NCI-H2029 (cell line): ENCODE data around the gene CLDN18.
A peak's percentile ranks its signal among the peaks of the same experiment; 100 is the strongest.

Experiments used
- DNase-seq: peaks from one replicate; lab custom pipeline; 2025; lab: John Stamatoyannopoulos, UW

Gene CLDN18

DNA sequence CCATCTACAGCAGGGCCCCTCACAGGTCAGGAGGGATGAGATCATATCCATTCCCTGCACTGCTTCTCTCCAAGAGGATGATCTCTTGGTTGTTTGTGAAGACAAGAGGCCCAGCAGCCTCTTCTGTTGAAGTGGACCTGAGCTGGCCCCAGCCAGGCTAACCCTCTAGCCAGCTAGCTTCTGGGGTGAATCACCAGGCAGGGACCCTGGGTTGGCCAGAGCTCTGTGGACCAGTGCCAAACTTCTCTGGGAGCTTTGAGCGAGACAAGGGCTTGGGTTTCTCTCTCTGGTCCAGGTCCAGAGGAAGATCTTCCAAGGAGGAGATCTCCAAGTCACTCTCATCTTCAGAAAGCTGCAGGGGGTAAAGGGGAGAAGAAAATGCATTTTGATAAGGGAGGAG is 52.7 kb downstream of the CLDN18 start:
- peak; percentile 12 for DNase-seq

DNA sequence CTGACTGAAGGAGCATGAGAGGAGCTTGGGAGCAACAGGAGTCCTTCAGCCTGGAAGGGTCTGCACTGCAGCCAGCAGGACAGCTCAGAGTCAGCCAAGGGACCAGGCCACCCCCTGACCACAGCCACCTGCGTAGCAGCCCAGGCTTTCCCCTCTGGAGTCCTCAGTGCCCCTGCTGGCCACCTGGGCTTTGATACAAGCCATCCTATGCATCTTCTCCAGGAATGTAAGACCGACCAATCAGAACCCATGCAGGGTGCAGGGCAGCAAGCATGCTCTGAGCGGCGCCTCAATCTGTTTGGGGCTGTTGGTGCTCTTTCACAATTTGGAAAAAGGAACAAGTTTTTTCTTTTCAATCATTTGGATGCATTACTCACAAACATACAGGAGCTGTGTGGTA is 53.5 kb downstream of the CLDN18 start:
- DNase-seq: no peak

DNA sequence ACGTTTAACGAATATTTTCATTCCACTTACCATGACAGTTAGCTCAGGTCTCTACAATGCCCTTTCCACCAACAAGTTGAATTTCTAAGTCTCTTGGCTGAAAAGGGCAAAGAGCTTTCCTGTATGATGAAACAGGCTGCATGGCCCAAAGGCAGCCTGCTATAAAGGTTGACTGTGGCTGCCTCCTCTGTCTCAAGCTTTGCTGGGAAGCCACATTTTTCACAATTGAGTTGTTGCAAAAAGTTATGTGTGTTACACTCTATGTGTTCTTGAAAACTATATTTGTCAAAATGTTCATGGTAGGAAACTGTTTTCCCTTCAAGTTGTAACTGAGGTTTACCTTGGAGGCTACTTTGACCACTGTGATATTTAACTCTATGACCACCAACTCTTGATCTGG is 56.0 kb downstream of the CLDN18 start:
- no peak for DNase-seq

DNA sequence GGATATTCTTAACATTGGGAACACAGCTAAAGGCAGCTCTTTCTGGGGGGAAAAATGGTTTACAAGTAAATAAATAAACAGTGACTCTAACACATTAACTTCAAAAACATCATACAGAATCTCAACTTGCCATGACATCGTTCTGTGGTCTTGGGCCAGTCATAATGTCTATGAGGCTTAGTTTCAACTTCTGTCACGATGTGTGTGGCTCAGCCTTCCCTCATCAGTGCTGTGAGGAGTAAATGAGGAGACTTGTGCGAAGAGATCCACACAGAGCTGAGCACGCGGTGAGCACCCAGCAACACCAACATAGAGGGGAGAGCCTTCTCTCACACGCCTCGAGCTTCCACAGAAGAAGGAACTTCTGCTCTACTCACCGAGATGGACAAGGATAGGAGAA is 56.4 kb downstream of the CLDN18 start:
- DNase-seq: no peak

DNA sequence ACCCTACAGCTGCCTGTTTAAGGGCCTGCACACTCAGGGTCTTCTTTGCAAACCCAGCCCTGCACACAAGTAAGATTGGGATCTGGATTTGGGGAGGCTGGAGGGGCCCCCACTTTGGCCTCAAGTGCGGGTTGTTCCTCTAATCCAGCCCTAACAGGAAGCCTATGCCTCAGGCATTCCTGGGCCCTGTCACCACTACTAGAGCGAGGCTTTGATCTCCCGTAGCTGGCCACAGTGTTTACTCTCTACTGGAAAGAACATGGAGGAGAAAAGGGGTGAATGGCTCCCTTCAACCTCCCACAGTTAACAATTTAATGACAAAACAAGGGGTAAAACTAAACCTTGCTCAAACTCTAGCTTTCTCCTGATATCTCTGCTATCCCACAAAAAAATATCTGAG is 57.0 kb downstream of the CLDN18 start:
- DNase-seq: no peak

DNA sequence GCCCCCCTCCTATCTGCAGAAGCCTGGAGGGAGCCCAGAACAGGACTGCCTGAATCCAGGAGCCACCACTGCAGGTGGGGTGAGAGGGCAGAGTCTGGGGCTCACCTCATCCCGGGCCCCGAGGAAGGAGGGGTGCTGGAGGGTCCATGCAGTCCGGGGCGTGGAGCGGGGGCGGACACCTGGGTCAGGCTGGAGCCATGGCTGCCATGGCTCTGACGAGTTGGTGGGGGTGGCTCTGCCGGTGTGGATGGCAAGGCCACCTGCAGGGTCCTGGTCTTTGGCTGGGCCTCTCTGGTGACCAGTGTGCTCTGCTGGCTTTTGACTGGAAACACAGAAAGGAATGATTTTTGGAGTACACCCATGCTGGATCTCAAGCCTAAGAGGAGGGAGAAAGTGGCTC is 58.1 kb downstream of the CLDN18 start:
- DNase-seq: no peak

DNA sequence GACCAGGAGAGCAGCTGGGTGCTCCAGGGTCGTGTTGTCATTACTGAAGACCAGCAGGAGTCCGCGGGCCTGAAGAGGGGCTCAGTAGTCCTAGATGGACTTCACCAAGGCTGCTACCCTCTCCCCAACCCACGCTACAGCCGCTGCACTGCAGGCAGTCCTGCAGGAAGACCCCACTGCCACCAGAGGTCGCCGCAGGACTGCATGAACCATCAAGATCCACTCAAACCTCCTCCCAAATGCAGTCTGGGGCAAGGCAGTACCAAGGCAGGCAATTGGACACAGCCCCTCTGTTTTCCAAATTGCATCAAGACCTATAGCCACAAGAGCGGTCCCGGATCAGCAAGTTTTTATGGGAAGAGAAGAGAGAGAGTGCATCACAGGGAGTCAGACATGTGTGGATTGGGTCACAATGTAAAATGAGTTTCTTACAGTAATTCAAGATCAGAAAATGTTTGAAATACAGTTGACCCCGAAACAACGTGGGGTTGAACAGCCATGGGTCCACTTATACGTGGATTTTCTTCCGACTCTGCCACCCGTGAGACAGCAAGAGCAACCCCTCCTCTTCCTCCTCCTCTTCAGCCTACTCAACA is 58.7 kb downstream of the CLDN18 start:
- DNase-seq: peak; percentile 56

DNA sequence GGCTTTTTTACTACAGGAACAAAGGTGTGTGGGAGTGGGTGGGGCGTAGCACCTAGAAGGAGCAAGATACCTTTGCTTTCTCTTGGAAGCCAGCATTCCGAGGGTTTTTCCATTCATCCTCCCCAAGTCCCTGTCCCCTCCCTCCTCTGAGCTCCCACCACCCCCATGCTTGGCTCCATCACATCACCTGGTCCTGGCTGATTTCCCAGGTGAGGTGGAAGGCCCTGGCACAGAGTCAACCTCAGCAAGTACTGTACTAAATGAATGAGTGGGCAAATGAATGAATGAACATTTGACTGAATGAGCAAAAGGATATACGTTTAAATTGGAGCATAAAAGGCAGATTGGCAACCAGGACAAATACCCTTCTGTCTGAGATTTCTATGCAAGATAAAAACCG is 60.0 kb downstream of the CLDN18 start:
- peak; percentile 83 for DNase-seq

DNA sequence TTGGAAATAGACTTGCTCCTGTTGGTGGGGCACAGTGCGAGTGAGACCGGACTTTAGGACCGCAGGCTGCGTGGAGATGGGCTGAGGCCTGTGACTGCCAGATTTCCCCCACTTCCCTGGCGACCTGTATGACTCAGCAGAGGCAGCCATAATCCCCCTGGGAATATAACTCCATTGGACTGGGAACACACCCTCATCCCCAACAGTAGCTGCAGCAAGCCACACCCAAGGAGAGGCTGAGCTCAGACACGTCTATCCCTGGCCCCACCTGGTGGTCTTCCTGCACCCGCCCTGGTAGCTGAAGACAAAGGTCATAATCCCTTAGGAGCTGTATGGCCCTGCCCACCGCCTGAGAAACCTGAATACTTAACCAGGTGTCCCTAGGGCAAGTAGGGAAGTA is 62.8 kb downstream of the CLDN18 start:
- DNase-seq: no peak

DNA sequence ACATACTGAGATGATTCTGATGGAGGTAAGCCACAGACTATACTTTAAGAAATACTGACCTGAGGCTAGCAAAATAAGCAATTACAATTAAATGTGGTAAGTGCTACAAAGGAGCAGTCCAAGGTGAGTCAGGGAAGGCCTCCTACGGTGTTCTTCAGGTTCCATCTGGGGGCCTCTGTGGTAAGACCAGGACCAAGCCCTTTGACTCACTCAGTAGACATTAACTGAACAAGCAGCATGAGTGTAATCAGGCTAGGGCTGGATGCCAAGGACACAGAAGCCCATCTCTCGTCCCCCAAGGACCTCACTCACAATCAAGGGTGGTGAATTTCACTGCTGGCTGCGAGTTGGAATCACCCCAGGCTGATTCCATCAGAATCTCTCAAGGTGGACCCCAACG is 68.1 kb downstream of the CLDN18 start:
- DNase-seq: no peak

DNA sequence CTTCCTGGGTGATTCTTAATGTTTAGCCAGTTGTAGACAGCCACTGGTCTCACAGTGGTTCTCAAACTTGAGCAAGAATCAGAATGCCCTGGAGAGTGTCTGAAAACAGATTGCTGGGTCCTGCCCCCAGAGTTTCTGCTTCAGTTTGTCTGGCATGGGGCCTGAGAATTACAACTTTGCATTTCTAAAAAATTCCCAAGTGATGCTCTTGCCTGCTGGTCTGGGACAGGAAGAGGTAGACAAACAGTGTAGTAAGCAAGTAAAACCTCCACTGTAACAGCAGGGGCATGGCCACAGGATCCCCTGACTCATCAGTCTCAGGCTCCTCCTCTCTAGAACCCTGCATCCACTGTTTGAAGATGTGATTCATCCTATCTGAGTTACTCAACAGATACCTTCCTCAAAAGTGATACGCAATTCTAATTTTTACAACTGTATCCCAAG is 69.0 kb downstream of the CLDN18 start:
- DNase-seq: no peak

DNA sequence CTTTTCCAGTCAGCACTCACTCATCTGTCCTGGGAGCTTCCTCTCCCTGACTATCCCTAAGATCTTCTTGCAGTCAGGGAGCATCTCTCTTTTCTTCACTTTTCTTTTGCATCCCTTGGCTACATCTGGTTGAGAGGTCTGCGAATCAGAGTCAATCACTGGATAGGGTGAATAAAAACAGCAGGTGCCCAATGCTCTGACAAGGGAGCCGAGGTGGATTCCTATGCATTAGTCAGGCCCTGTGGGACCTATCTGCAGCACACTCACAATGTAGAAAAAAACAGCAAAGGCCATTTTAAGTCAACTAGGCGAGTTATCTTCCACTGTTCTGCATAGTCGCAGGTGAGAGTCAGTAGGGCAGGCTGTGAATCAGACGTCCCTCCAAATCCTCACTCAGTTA is 69.9 kb downstream of the CLDN18 start:
- DNase-seq: no peak

DNA sequence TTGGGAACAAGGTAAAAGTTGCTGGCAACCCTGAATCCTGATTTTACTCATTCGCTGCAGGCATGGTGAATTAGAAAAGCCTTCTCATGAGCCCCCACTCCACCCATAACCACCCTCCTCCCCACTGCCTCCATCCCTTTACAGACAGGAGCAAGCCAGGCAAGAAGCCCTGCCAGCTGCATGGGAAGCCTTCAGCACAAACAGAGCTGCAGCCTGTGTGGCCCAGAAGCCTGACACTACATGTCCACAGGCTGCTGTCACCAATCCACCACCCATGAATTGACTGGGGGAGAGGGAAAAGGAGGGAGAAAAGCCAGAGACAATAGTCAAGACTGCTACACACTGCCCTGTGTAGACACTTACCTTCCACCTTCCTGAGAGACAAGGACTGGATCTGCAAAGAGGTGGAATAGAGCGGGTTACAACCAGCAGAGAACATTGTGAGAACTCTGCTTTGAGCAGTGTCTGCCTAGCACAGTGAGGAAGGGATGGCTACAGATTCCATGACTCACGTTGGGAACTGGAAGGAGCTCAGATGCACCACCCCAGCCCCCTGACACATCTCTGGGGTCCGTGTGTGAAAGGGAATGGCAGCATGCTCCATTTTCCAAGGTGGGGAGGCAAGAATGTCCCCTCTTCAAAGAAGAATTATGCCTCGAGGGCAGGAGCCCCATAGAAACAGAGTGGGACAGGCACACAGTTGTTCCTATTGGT is 71.6 kb downstream of the CLDN18 start:
- no peak for DNase-seq

DNA sequence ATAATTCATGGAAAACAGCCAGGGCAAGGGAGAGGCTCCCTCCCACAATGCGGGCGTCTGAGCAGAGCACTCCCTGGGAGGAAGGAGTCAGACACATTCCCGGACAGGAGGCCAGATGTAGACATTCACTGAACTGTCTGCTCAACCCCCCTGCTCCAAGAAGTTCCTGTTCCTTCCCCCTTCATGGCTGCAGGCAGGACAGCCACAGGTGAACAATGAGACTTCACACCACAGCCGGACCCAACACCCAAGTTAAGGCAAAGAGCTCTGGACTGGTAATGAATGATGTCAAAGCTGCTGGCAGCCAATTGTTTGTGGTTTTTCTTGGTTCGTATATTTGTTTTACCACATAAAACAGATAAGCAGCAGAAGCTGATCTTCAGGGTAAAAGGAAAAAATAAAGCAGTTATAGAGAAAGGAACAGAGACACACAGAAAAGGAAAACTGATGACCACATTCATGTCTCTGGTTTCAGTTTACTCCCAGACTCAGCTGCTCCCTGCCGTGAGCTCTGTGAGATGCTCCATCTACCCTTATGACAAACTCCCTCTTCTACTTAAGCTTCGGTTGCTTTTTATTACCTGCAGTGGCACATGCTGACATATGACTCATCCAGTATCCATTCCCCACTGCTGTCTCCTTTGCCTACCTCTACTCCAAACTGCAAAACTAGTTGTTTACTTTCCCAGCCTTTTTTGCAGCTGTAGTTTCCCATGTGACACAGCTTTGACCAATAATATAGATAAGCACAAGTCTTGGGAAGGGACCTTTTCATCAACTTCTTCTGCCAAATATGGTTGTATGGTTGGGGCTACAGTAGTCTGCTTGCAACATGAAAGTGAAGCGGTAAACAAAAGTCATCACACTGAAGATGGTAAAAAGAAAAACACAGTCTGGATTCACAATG is 72.4 kb downstream of the CLDN18 start:
- peak; percentile 60 for DNase-seq

DNA sequence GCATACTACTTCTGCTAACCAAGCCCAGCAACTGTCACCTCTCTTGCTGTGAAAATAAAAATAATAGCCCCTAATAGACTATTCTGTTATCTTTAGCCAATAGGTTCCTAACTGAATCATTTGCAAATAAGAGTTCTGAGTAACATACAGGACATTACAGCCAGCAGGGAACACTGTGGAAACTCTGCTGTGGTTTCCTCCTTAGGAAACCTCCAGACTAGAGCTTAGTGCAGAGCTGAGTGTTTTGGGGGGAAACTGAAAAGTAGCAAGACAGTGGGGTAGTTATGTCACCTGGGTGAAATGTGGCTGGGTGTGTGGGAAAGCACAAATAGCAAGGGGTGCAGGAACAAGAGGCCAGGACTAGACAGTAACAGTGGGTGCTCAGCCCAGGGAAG is 73.0 kb downstream of the CLDN18 start:
- no peak for DNase-seq
